IMR-90 (cell line): ENCODE results near the gene SDK1. TPM values are rescaled to one million over a fixed set of nuclear protein-coding genes. Genes with fewer than 3 reads are reported as not detected.

Experiments
- ATAC-seq: fragments of 200-7000 bp; cut with Tn5 transposase; 2 replicates; pipeline ENCODE4 v1.9.1; 2020; ENCODE audit warnings: low read depth, mild to moderate bottlenecking, moderate library complexity
- BruUV-seq: library from RNA; stranded (reverse); fragments of 400-500 nt; replicated peaks from 2 replicates; lab custom pipeline; 2021; lab: Mats Ljungman, UMichigan
- CTCF ChIA-PET: fragments of 300-600 bp; formaldehyde crosslinking; extraction: SDS; loops from one replicate; lab custom pipeline; 2021; ENCODE audit warnings: antibody characterized with exemption; lab: Yijun Ruan, JAX
- POLR2A ChIA-PET: fragments of 300-600 bp; sonication (Branson Sonifier 250); formaldehyde crosslinking; loops from one replicate; lab custom pipeline; 2022; ENCODE audit warnings: antibody characterized with exemption; ENCODE audit not compliant: unreplicated experiment; lab: Charles Lee
- DNase-seq: peaks from one replicate; pipeline ENCODE4 v3.0.0; 2013
- H2AFZ ChIP-seq: replicated peaks from 2 replicates; pipeline ENCODE3; 2013; ENCODE audit warnings: low read length, mild to moderate bottlenecking; ENCODE audit not compliant: poor library complexity
- H2AK5ac ChIP-seq: 2 replicates; pipeline ENCODE4 v1.6.1; 2013; ENCODE audit warnings: low read depth, low read length, inconsistent platforms
- H2AK9ac ChIP-seq: replicated peaks from 2 replicates; pipeline ENCODE3; 2013; ENCODE audit warnings: mild to moderate bottlenecking, low read depth, low read length, moderate library complexity; ENCODE audit not compliant: poor library complexity
- H2BK120ac ChIP-seq: 2 replicates; pipeline ENCODE4 v1.6.1; 2013; ENCODE audit warnings: low read depth, low read length, inconsistent platforms
- H2BK15ac ChIP-seq: 3 replicates; pipeline ENCODE4 v1.6.1; 2013; ENCODE audit warnings: low read depth, low read length, inconsistent platforms
- H2BK20ac ChIP-seq: 2 replicates; pipeline ENCODE4 v1.6.1; 2013; ENCODE audit warnings: low read depth, mild to moderate bottlenecking, inconsistent platforms, low read length, moderate library complexity
- H2BK5ac ChIP-seq: 2 replicates; pipeline ENCODE4 v1.6.1; 2013; ENCODE audit warnings: mild to moderate bottlenecking, low read depth, low read length, inconsistent platforms; ENCODE audit not compliant: poor library complexity, severe bottlenecking
- H3K14ac ChIP-seq: replicated peaks from 2 replicates; pipeline ENCODE4 v1.6.1; 2013; ENCODE audit warnings: low read depth, low read length, inconsistent platforms
- H3K18ac ChIP-seq: 2 replicates; pipeline ENCODE4 v1.6.1; 2013; ENCODE audit warnings: low read depth, low read length, control low read depth
- H3K23ac ChIP-seq: 2 replicates; pipeline ENCODE4 v1.6.1; 2013; ENCODE audit warnings: low read depth, low read length, inconsistent platforms
- H3K27ac ChIP-seq: 2 replicates; pipeline ENCODE4 v1.5.1; 2013; ENCODE audit warnings: mild to moderate bottlenecking, control low read depth, low read length; ENCODE audit not compliant: insufficient read depth
- H3K27me3 ChIP-seq: 2 replicates; pipeline ENCODE4 v1.6.1; 2013; ENCODE audit warnings: low read length; ENCODE audit not compliant: control insufficient read depth, insufficient read depth
- H3K36me3 ChIP-seq: 2 replicates; pipeline ENCODE4 v1.6.1; 2013; ENCODE audit warnings: low read length, mixed read lengths; ENCODE audit not compliant: control insufficient read depth, insufficient read depth
- H3K4ac ChIP-seq: 2 replicates; pipeline ENCODE4 v1.6.1; 2013; ENCODE audit warnings: low read depth, low read length, inconsistent platforms
- H3K4me1 ChIP-seq: 2 replicates; pipeline ENCODE4 v1.6.1; 2013; ENCODE audit warnings: low read length, mixed read lengths; ENCODE audit not compliant: control insufficient read depth, insufficient read depth
- H3K4me2 ChIP-seq: 2 replicates; pipeline ENCODE4 v1.6.1; 2013; ENCODE audit warnings: low read depth, mild to moderate bottlenecking, control low read depth, low read length, moderate library complexity
- H3K4me3 ChIP-seq: 2 replicates; pipeline ENCODE4 v1.5.1; 2013; ENCODE audit warnings: low read depth, mild to moderate bottlenecking, control low read depth, low read length, moderate library complexity; ENCODE audit not compliant: insufficient read depth
- H3K56ac ChIP-seq: 2 replicates; pipeline ENCODE4 v1.6.1; 2013; ENCODE audit warnings: low read length, inconsistent platforms; ENCODE audit not compliant: insufficient read depth; ENCODE audit errors: extremely low read depth
- H3K79me1 ChIP-seq, 2 experiments: 2 replicates each; pipeline ENCODE4 v1.6.1; 2013; ENCODE audit warnings: low read length in 2 of 2, inconsistent platforms in 1 of 2, low read depth in 1 of 2
- H3K9ac ChIP-seq: 2 replicates; pipeline ENCODE4 v1.6.1; 2013; ENCODE audit warnings: low read depth, low read length, control low read depth
- H3K9me1 ChIP-seq: 2 replicates; pipeline ENCODE4 v1.6.1; 2013; ENCODE audit warnings: low read length, inconsistent platforms; ENCODE audit not compliant: insufficient read depth
- H3K9me3 ChIP-seq: 2 replicates; pipeline ENCODE4 v1.6.1; 2013; ENCODE audit warnings: low read length; ENCODE audit not compliant: control insufficient read depth, insufficient read depth
- H4K20me1 ChIP-seq: 2 replicates; pipeline ENCODE4 v1.6.1; 2013; ENCODE audit warnings: low read length, inconsistent platforms; ENCODE audit not compliant: insufficient read depth
- H4K5ac ChIP-seq: 2 replicates; pipeline ENCODE4 v1.6.1; 2013; ENCODE audit warnings: mild to moderate bottlenecking, low read depth, low read length, control low read depth
- H4K8ac ChIP-seq, 2 experiments: 2 replicates each; pipeline ENCODE4 v1.6.1; 2013; ENCODE audit warnings: low read depth in 2 of 2, low read length in 2 of 2, control low read depth in 1 of 2, inconsistent platforms in 1 of 2
- H4K91ac ChIP-seq: 2 replicates; pipeline ENCODE4 v1.6.1; 2013; ENCODE audit warnings: low read depth, low read length, inconsistent platforms; ENCODE audit not compliant: insufficient read depth
- CEBPB ChIP-seq: IDR thresholded peaks from 2 replicates; pipeline ENCODE4 v1.6.1; 2012; ENCODE audit warnings: low read depth, low read length, improper control_type of control experiment
- CTCF ChIP-seq: conservative IDR thresholded peaks from 2 replicates; pipeline ENCODE4 v1.5.1; 2012; ENCODE audit warnings: mild to moderate bottlenecking, low read depth, low read length, improper control_type of control experiment
- ELK1 ChIP-seq: fragments of 150-350 bp; IDR thresholded peaks from 2 replicates; pipeline ENCODE4 v1.6.1; 2016; ENCODE audit warnings: low read depth, mild to moderate bottlenecking, low read length, moderate library complexity, borderline replicate concordance
- MAFK ChIP-seq: IDR thresholded peaks from 2 replicates; pipeline ENCODE4 v1.6.1; 2012; ENCODE audit warnings: low read depth, low read length, improper control_type of control experiment
- MXI1 ChIP-seq: IDR thresholded peaks from 2 replicates; pipeline ENCODE4 v1.6.1; 2012; ENCODE audit warnings: low read depth, mild to moderate bottlenecking, low read length, moderate library complexity, borderline replicate concordance
- RCOR1 ChIP-seq: IDR thresholded peaks from 2 replicates; pipeline ENCODE4 v1.6.1; 2012; ENCODE audit warnings: mild to moderate bottlenecking, low read length, improper control_type of control experiment; ENCODE audit not compliant: insufficient replicate concordance
- RFX5 ChIP-seq: IDR thresholded peaks from 2 replicates; pipeline ENCODE4 v1.8.0; 2012; ENCODE audit warnings: low read depth, mild to moderate bottlenecking, low read length, moderate library complexity
- SMC3 ChIP-seq: fragments of 150-350 bp; IDR thresholded peaks from 2 replicates; pipeline ENCODE4 v1.6.1; 2016; ENCODE audit warnings: low read depth, mild to moderate bottlenecking, antibody characterized with exemption, low read length, moderate library complexity
- WGBS, 2 experiments: methylation state at CpG; one replicate each; pipeline versions ENCODE4 v1.1.5 to v1.1.7; 2013; ENCODE audit warnings: missing lambda C conversion rate in 2 of 2; ENCODE audit not compliant: insufficient read length in 1 of 2; ENCODE audit errors: extremely low coverage in 2 of 2; 5-methylcytosine and 5-hydroxymethylcytosine counted together
- dilution Hi-C: fragments of 300-500 bp; cut with HindIII; formaldehyde crosslinking; loops from one replicate; pipeline ENCODE4 v1.14.3; 2018; ENCODE audit warnings: low sequenced_read_pairs; ENCODE audit not compliant: unreplicated experiment
- in situ Hi-C: fragments of 300-500 bp; cut with MboI; formaldehyde crosslinking; loops from 3 replicates; pipeline ENCODE4 v1.14.3; 2019; ENCODE audit warnings: low sequenced_read_pairs, inconsistent platforms, mixed read lengths
- intact Hi-C: fragments of 100-400 bp; cut with micrococcal nuclease; formaldehyde crosslinking; loops from 2 replicates; pipeline ENCODE4 v1.10.0; 2022
- polyA plus RNA-seq, 3 experiments: library from polyadenylated mRNA; depleted of rRNA; stranded (reverse); fragments of >200 nt; gene quantifications; 2 replicates each; pipeline ENCODE4 v1.2.3, GENCODE V29; 2012; ENCODE audit warnings: low replicate concordance in 1 of 3
- total RNA-seq: library from RNA; depleted of rRNA; stranded (reverse); fragments of >200 nt; gene quantifications from 2 replicates; pipeline ENCODE4 v1.2.3, GENCODE V29; 2012

Gene SDK1
- total and polyA plus RNA-seq, 2 of the 4 experiments (the other 2 are of a cell fraction), result 1.5 to 1.6 TPM

GRCh38 chr7:3960942-3961341 lies 659.9 kb downstream of the SDK1 start:
- Histone ChIP-seq H2AK5ac (no peak overlapping the region), H3K14ac (no peak overlapping the region), H3K9me1 (no peaks in the 10 kb centered on the region), H3K23ac (no peak overlapping the region), H3K27me3 (no peaks in the 10 kb centered on the region), H4K91ac (no peak overlapping the region), H3K27ac (no peak overlapping the region), H2AFZ (no peak overlapping the region), H2BK120ac (no peak overlapping the region), H2BK20ac (no peak overlapping the region), H3K9ac (no peak overlapping the region), H4K5ac (no peak overlapping the region), H3K4me2 (no peak overlapping the region), H2AK9ac (no peak overlapping the region), H3K79me1 (no peaks in the 10 kb centered on the region), H3K4ac (no peak overlapping the region), H3K4me3 (no peak overlapping the region), H3K36me3 (0 out of 2 replicates have a peak, but pooled peaks cover 2% of the 10 kb centered on the region), H3K9me3 (peaks cover 2% of the 10 kb centered on the region; the same call in 1 of the 2 replicates), H4K20me1 (no peaks in the 10 kb centered on the region), H3K4me1 (peaks cover 2% of the 10 kb centered on the region; the same call in 1 of the 2 replicates), H3K56ac (no peak overlapping the region), H2BK5ac (no peak overlapping the region), H3K18ac (no peak overlapping the region), H4K8ac (no peak overlapping the region), H2BK15ac (no peak overlapping the region)
- CTCF ChIA-PET, result no interaction called here
- ATAC-seq (no peak), DNase-seq (no peak)
- TF ChIP-seq CTCF (no peak), RFX5 (no peak), RCOR1 (no peak), CEBPB (no peak), ELK1 (no peak), MXI1 (no peak), SMC3 (no peak), MAFK (no peak)
- POLR2A ChIA-PET, result no interaction called here
- BruUV-seq, result no TSS peak
- dilution Hi-C loops (no loop called here), in situ Hi-C loops (no loop called here), intact Hi-C loops (no loop called here)
- WGBS, 2 experiments, result no CpG with 5 or more reads among the region's 3 CpGs
